NCI-H1105 (cell line): Measurements from ENCODE around the gene IFNA8.
"Not testable (repeated sequence)": the region's sequence is repeated elsewhere in the genome, so short reads cannot be mapped to it uniquely, and the experiment has no call there.

ENCODE experiments used
- DNase-seq: peaks from one replicate; lab custom pipeline; 2025; lab: John Stamatoyannopoulos, UW

The IFNA8 gene

DNA sequence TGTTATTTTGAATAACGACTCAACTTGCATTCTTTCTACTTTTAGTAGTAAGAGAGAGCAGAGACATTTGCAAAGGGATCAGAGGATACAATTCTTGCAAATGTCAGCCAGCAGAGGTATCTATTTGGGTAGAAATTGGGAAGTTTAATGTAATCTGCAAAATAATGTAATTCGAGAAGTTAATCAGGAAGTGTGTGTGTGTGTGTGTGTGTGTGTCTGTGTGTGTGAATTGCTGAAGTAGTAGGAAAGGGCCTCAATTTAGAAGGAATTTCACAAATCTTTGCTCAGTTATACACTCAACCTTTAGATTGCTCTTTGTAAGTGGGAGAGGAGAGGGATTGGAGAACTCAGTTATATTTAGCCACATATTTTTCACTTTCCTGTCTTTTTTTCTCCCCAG is 20.3 kb downstream of the IFNA8 start:
- DNase-seq, result no peak

DNA sequence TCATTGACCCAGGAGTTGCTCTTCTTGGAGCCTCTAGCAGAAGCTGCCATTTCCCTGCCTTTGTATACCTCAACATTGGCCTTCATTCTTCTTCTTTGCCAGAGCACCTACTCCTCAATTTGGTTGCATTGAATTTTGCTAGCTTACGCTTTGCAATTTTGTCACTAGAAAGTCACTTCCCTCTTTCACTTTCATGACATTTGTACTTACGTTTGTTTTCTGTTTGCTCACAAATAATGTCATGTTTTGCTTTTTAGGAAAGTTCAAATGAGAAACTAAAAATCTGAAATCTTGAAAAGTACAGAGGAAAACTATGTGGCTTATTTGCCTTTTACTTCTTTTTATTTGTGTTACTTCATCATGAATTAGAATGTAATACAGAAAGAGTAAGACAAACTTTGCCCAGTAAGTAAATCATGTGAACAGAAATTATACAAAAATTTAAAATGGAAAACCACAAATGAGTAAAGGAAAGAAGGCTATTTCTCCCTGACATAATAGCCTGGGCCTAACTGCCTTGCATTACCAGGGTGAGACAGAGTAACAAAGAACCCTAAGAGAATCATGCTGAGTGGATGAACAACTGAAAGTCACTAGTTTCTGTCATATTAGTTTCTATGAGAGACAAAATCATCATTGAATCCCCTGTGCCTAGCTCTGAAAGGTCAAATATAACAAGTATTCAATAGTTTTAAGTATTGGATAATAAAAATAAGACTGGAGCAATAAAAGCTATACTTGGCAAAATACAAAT is 23.9 kb downstream of the IFNA8 start:
- DNase-seq, result no peak

DNA sequence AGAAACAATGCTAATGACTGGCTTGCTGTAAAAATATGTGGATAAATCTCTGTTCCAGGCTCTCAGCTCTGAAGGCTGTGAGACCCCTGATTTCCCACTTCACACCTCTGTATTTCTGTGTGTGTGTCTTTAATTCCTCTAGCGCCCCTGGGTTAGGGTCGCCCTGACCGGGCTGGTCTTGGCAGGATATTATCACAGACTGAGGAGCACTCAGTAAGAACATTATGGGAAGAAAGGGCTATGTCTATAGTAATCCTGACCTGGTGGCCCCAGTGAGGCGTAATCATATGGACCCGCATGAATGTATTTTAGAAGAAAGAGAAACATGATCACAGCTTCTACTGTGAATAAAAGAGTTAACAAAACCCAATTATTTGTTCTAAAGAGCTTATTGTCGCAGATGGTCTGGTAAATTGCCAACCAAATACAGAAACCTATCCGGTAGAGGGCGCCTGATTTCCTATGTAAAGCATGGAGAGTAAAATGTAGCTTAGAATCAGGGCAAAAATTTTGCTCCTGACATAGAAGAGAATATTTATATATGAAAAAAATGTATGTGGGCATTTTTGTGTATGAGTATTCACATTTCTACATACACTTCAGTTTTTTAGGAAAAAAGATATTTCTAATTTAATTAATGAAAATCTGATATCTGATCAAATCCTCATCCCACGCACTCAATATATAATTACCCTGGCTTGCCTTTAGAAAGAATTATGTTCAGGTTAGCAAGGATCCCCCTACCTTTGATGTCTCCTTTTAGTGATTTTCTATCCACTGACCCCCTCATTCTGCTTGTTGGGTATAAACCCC is 25.5 kb downstream of the IFNA8 start:
- DNase-seq, result peak; percentile 15

DNA sequence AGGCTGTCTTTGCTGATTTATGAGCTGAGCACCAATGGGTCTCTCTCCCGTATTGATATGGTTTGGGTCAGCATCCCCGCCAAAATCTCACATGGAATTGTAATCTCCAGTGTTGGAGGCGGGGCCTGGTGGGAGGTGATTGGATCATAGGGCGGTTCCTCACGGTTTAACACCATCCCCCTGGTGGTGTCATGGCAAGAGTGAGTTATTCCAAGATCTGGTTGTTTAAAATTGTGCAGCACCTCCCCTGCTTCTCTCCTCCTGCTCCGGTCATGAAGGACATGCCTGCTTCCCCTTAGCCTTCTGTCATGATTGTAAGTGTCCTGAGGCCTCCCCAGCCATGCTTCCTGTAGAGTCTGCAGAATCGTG is 26.1 kb downstream of the IFNA8 start:
- not testable (repeated sequence) for DNase-seq

DNA sequence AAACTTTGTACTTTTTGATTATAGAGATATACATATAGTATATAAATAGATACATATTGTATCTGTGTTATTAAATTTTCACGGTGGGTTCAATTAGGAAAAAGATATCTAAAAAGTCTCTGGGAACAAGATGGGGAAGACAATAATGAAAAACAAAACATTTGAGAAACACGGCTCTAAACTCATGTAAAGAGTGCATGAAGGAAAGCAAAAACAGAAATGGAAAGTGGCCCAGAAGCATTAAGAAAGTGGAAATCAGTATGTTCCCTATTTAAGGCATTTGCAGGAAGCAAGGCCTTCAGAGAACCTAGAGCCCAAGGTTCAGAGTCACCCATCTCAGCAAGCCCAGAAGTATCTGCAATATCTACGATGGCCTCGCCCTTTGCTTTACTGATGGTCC is 31.2 kb downstream of the IFNA8 start, which contains the start of gene IFNA1:
TSS of gene IFNA1 (plus strand) at position 301 of the 400 bp plus-strand sequence. CDS start at position 370, 69 bp downstream.
- DNase-seq, result no peak

DNA sequence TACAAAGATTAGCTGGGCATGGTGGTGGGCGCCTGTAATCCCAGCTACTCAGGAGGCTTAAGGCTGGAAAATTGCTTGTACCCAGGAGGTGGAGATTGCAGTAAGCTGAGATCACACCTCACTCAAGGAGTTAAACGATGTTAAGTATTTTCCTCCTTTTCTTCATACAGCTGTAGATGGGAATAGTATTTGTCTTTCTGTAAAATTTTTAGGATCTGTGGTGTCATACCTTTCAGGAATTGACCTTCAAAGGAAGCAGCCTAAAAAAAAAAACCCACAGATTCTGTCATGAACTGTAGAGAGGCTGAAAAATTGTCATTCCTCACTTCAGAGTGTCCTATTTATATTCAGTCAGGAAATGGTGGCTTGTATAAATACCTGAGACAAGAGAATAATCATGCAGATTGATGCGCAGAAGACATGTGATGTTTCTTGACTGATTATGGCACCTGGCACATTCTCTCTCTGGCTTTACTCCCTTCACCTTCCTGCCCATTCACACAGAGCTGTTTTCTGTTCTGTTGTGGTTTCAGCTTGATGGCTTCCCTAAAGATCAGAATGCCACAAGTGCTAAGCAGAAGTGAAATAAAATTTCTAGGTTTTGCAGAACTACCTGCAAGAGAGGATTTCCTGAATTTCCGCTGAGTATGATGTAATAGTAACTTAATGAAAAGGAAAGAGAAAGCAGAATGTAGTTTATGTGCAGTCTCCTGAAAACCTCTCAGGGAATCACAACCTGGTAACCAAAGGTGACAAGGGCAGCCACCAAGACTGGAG is 35.1 kb downstream of the IFNA8 start:
- no peak for DNase-seq

DNA sequence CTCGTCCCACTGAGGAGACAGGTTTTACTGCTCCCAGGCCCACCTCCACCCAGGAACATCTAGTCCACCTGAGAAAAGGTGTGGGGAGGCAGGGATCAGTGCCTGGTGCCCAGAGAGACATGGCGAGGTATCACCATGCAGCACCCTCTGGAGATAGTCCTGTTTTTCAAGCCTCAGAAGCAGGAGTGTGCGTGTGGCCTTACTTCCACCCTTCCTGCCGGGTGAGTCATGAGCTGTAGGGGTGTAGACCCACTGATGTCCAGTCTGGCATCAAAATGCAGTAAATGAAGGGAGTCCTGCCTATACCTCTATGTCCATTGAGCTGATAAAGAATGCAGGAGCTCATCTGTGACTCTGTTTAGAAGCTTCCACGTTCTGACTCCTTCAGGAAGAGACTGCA is 40.4 kb downstream of the IFNA8 start:
- DNase-seq, result not testable (repeated sequence)

DNA sequence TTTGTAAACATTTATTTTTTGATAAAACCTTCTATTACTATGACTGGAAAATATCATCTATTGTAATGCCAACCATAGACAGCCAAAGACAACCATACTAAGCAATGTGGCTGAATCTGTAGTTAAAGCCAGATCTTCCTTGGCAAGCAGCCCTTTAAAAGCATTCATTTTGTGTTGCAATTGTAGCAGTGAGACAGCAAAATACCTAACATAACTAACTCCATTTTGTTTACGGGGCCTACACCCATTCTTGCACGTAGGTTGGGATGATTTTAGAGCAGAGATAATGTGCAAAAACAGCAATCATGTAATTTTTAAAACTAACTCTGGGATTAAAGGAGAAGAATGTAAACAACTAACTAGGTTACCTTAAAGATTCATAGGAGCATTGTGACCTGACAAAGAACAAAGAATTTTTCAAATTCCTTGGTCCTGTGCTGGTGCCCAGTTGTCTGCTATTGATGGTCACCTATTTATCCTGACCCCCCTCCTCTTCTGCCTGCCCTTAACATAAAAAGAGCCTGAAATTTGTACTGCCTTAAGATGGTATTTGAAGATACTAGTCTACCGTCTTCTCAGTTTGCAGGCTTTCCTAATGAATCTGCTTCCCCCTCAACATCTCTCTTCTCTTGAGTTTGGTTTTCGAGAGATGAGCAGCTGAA is 41.9 kb downstream of the IFNA8 start:
- no peak for DNase-seq

DNA sequence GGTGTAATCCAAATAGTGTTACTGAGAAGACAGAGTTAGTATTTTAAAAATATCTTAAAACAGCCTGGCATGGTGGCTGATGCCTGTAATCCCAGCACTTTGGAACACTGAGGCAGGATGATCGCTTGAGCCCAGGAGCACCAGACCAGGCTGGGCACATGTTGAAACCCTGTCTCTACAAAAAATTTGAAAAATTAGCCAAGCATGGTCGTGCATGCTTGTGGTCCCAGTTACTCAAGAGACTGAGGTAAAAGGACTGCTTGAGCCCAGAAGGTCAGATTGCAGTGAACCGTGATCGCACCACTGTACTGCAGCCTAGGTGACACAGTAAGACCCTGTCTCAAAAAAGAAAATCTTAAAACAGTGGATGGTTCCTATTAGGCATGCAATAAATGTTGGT is 43.8 kb downstream of the IFNA8 start:
- DNase-seq, result no peak

DNA sequence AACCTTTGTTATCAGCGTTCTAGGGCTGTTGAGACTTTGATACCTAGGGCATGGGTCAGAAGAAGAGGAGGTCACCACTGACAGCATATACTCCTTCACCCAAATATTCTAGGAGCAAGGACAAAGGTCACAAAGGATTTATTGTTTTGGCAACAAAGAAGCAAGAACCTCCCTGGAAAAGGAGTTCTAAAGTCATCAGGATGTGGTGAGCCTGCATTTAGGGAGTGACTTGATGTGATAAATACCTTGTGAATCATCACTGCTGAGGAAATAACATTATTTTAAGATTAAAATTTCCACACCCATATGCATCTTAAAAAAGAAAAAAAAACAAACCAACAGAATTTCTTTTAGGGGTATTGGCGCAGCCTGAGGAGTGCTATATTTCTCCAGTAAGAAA is 45.2 kb downstream of the IFNA8 start:
- DNase-seq, result no peak

DNA sequence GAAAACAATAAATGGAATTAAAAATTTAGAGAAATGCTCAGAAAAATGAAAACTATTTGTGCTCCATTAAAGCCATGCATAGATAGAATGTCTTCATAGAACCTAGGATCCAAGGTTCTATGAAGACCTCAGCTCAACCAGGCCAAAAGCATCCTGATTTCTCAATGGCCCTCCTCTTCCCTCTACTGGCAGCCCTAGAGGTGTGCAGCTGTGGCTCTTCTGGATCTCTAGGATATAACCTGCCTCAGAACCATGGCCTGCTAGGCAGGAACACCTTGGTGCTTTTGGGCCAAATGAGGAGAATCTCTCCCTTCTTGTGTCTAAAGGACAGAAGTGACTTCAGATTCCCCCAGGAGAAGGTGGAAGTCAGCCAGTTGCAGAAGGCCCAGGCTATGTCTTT is 46.4 kb downstream of the IFNA8 start:
- DNase-seq, result no peak
